GM13977 (cell line): Measurements from ENCODE around the gene ETHE1.

ENCODE experiments used
- DNase-seq: peaks from one replicate; pipeline ENCODE4 v3.0.0; 2012; ENCODE audit warnings: low spot score
- CTCF ChIP-seq: IDR thresholded peaks from 2 replicates; pipeline ENCODE4 v1.5.1; 2012; ENCODE audit warnings: mild to moderate bottlenecking, control low read depth; ENCODE audit not compliant: insufficient read depth; ENCODE audit errors: extremely low read depth, missing control alignments
- in situ Hi-C: fragments of 300-500 bp; cut with MboI; formaldehyde crosslinking; loops from one replicate; pipeline ENCODE4 v1.12.0; 2022; ENCODE audit warnings: low sequenced_read_pairs, low pct_unique_long_range_greater_than_20kb, mixed read lengths, inconsistent platforms; ENCODE audit not compliant: unreplicated experiment

ETHE1 gene

GRCh38 chr19:43544077-43544476, 17.1 kb upstream of the ETHE1 start:
- in situ Hi-C loops: no loop called here
- no peak for DNase-seq
- no peak for TF ChIP-seq CTCF

- no peak for TF ChIP-seq CTCF
- in situ Hi-C loops: no loop called here
- no peak for DNase-seq
Observed at GRCh38 chr19:43541920-43542650, 15.1 kb upstream of the ETHE1 start.

DNA sequence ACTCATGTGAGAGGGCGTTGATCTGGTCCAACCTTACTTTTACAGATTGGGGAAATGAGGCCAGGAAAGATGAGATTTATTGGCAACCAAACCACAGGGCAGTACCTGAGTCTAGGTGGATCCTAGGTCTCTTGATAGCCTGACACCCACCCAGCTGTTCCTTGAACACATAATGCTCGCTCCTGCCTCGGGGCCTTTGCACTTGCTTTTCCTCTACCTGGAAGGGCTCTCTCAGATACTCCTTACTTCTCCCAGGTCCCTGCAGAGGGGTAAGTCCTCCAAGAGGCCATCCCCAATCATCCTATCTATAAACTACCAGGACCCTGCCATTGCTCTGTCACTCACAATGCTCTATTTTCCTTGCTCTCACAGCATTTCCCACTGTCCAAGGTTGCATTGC, 13.4 kb upstream of the ETHE1 start:
- in situ Hi-C loops: no loop called here
- DNase-seq: no peak
- TF ChIP-seq CTCF: no peak

DNA sequence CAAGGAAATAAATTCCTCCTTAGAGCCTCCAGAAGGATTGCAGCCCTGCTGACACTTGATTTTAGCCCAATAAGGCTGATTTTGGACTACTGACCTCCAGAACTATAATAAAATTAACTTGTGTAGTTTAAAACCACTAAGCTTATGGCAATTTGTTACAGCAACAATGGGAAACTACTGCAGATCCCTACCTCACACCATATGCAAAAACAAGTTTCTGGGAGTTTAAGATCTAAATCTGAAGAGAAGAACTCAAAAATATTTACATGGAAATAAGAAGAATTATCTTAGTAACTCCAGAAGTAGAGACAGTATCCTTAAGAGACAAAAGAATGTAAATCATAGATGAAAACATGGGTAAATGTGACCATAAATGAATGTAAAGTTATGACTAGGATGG, 11.9 kb upstream of the ETHE1 start:
- no peak for DNase-seq
- TF ChIP-seq CTCF: no peak
- in situ Hi-C loops: no loop called here

DNA sequence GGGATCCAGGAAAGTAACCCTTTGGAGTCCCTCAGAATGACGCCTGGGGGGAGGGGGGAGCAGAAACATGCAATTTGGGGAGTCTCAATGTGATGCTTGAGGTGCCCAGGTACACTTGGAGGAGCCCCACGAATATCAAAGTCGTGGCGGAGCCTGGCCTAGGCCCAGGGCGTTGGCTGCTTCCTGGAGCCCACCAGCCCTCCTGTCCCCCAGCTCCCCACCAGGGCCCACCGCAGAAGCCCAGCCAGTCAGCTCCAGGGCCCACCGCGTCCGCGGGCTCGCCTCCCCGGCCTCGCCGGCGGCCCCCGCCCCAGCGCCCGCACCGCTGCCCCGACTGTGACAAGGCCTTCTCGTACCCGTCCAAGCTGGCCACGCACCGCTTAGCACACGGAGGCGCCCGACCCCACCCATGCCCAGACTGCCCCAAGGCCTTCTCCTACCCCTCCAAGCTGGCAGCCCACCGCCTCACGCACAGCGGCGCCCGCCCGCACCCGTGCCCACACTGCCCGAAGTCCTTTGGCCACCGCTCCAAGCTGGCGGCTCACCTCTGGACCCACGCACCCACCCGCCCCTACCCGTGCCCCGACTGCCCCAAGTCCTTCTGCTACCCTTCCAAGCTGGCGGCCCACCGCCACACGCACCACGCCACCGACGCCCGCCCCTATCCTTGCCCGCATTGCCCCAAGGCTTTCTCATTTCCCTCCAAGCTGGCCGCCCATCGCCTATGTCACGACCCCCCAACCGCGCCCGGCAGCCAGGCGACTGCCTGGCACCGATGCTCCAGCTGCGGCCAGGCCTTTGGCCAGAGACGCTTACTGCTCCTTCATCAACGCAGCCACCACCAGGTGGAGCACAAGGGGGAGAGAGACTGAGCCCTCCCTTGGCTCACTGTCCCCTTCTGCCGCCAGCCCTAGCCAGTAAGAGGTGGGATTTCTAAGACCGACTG, 8.1 kb upstream of the ETHE1 start:
- peak; percentile 52 for TF ChIP-seq CTCF
- in situ Hi-C loops: no loop called here
- DNase-seq: no peak

GRCh38 chr19:43534305-43534815, 7.4 kb upstream of the ETHE1 start:
- DNase-seq: no peak
- TF ChIP-seq CTCF: no peak
- in situ Hi-C loops: no loop called here
